Ishikawa (cell line): ENCODE measurements around the gene GGNBP2.

ENCODE experiments used
- CREB1 ChIP-seq: IDR thresholded peaks from 2 replicates; pipeline ENCODE4 v1.6.1; 2012; ENCODE audit warnings: low read depth
- EGR1 ChIP-seq: IDR thresholded peaks from 2 replicates; pipeline ENCODE4 v1.6.1; 2012
- EP300 ChIP-seq: IDR thresholded peaks from 2 replicates; pipeline ENCODE4 v1.6.1; 2012; ENCODE audit warnings: borderline replicate concordance
- FOXM1 ChIP-seq: IDR thresholded peaks from 2 replicates; pipeline ENCODE4 v1.6.1; 2012; ENCODE audit warnings: low read depth, borderline replicate concordance
- RAD21 ChIP-seq: IDR thresholded peaks from 2 replicates; pipeline ENCODE4 v1.6.1; 2012; ENCODE audit warnings: low read depth
- TCF12 ChIP-seq: IDR thresholded peaks from 2 replicates; pipeline ENCODE4 v1.6.1; 2012; ENCODE audit warnings: low read depth
- TEAD4 ChIP-seq: IDR thresholded peaks from 2 replicates; pipeline ENCODE4 v1.6.1; 2012
- YY1 ChIP-seq: IDR thresholded peaks from 2 replicates; pipeline ENCODE4 v1.6.1; 2012; ENCODE audit warnings: low read depth
- ZBTB7A ChIP-seq: IDR thresholded peaks from 2 replicates; pipeline ENCODE4 v1.6.1; 2012; ENCODE audit warnings: low read depth
- TF ChIP-seq, protein P1 (sequence below): IDR thresholded peaks from 2 replicates; pipeline ENCODE4 v1.6.1; 2012
- TF ChIP-seq, protein P2 (sequence below): IDR thresholded peaks from 2 replicates; pipeline ENCODE4 v1.6.1; 2012
- TF ChIP-seq, protein P3 (sequence below): IDR thresholded peaks from 2 replicates; pipeline ENCODE4 v1.6.1; 2012; ENCODE audit warnings: low read depth, mild to moderate bottlenecking

DNA sequence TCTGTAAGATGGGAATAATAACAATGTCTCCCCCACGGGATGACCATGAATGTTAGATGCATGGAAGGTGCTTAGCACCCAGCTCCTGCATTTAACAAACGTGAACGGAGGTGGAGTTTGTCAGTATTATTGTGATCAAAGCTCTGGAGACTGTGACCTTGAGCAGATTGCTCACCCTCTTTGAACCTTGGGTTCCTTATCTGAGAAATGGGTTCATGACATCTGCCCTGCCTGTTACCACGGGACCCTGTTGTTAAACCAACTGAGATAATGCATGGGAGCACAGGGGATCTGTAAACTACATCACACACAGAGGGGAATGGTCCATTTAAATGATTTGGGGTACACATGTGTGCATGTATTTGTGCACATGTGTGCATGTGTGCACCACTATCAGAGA is 86.3 kb downstream of the GGNBP2 start:
- TF ChIP-seq EP300 (no peak), TCF12 (no peak), EGR1 (no peak), ZBTB7A (no peak), CREB1 (no peak), FOXM1 (no peak), YY1 (no peak), TEAD4 (no peak), RAD21 (no peak)
- TF ChIP-seq, protein P1, sequence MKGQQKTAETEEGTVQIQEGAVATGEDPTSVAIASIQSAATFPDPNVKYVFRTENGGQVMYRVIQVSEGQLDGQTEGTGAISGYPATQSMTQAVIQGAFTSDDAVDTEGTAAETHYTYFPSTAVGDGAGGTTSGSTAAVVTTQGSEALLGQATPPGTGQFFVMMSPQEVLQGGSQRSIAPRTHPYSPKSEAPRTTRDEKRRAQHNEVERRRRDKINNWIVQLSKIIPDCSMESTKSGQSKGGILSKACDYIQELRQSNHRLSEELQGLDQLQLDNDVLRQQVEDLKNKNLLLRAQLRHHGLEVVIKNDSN, result no peak
- TF ChIP-seq, protein P2, sequence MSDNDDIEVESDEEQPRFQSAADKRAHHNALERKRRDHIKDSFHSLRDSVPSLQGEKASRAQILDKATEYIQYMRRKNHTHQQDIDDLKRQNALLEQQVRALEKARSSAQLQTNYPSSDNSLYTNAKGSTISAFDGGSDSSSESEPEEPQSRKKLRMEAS, result no peak
- TF ChIP-seq, protein P3, sequence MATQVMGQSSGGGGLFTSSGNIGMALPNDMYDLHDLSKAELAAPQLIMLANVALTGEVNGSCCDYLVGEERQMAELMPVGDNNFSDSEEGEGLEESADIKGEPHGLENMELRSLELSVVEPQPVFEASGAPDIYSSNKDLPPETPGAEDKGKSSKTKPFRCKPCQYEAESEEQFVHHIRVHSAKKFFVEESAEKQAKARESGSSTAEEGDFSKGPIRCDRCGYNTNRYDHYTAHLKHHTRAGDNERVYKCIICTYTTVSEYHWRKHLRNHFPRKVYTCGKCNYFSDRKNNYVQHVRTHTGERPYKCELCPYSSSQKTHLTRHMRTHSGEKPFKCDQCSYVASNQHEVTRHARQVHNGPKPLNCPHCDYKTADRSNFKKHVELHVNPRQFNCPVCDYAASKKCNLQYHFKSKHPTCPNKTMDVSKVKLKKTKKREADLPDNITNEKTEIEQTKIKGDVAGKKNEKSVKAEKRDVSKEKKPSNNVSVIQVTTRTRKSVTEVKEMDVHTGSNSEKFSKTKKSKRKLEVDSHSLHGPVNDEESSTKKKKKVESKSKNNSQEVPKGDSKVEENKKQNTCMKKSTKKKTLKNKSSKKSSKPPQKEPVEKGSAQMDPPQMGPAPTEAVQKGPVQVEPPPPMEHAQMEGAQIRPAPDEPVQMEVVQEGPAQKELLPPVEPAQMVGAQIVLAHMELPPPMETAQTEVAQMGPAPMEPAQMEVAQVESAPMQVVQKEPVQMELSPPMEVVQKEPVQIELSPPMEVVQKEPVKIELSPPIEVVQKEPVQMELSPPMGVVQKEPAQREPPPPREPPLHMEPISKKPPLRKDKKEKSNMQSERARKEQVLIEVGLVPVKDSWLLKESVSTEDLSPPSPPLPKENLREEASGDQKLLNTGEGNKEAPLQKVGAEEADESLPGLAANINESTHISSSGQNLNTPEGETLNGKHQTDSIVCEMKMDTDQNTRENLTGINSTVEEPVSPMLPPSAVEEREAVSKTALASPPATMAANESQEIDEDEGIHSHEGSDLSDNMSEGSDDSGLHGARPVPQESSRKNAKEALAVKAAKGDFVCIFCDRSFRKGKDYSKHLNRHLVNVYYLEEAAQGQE, result no peak
